ENCODE measurements around the gene SPARC. TPM values are rescaled to one million over a fixed set of nuclear protein-coding genes. Genes with fewer than 3 reads are reported as not detected.

Gene SPARC
- total RNA-seq, 1 donor from 2014 or later = 435 TPM

GRCh38 chr5:151618907-151619306, 67.8 kb downstream of the SPARC start:
- H3K27me3 Mint-ChIP-seq (ENCODE audit: low read depth) = no peaks in the 10 kb centered on the region
- TF ChIP-seq, protein P1, sequence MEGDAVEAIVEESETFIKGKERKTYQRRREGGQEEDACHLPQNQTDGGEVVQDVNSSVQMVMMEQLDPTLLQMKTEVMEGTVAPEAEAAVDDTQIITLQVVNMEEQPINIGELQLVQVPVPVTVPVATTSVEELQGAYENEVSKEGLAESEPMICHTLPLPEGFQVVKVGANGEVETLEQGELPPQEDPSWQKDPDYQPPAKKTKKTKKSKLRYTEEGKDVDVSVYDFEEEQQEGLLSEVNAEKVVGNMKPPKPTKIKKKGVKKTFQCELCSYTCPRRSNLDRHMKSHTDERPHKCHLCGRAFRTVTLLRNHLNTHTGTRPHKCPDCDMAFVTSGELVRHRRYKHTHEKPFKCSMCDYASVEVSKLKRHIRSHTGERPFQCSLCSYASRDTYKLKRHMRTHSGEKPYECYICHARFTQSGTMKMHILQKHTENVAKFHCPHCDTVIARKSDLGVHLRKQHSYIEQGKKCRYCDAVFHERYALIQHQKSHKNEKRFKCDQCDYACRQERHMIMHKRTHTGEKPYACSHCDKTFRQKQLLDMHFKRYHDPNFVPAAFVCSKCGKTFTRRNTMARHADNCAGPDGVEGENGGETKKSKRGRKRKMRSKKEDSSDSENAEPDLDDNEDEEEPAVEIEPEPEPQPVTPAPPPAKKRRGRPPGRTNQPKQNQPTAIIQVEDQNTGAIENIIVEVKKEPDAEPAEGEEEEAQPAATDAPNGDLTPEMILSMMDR (conservative IDR thresholded peaks at IDR 0.05) = no peak
- H3K27ac Mint-ChIP-seq (ENCODE audit: unreplicated experiment) = no peak overlapping the region
- DNase-seq (ENCODE audit: low read depth, low spot score) = no peak
- H3K4me1 Mint-ChIP-seq = peaks cover 7% of the 10 kb centered on the region
- no peaks in the 10 kb centered on the region for H3K36me3 Mint-ChIP-seq (ENCODE audit: low read depth)
- no peaks in the 10 kb centered on the region for H3K9me3 Mint-ChIP-seq
- no peak overlapping the region for H3K4me3 Mint-ChIP-seq

DNA sequence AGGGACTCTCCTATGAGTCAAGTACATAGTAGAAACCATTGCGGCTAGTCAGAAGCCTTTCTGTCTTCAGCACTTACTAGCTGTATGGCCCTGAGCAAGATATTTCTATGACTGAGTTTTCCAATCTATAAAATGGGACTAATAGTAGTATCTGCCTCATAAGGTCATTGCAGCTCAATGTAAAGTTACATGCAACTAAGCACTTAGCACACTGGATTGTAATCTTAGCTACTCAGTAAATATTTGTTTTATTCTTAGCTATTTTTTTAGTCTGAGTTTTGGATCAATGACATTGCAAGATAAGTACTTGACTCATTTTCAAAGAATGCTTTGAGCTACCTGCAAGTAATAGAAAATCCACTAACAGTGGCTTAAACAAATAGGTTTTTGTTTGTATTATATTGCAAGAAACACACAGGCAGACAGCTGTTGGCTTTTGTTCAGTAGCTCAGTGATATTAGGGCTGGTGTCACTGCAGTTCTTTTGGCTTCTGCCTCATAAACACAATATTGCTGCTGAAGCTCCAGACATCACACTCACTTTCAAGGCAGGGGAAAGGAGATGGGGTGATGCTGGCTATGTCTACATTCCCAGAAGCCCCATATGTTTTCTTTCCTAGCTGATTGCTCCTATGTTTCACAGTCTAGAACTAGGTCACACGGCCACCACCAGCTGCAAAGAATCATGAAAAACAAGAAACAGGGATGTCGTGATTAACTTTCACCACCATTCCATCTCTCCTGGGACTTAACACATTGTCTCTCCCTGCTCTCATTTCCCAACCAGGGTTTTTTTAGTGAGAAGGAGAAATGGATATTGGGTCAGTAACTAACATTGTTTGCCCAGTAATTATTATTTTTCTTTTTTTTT, 68.6 kb downstream of the SPARC start:
- Mint-ChIP-seq H3K4me1 (peaks cover 7% of the 10 kb centered on the region), H3K4me3 (no peak overlapping the region), H3K27me3 (ENCODE audit: low read depth) (no peaks in the 10 kb centered on the region), H3K36me3 (ENCODE audit: low read depth) (no peaks in the 10 kb centered on the region), H3K27ac (ENCODE audit: unreplicated experiment) (no peak overlapping the region), H3K9me3 (no peaks in the 10 kb centered on the region)
- TF ChIP-seq, protein P1 (conservative IDR thresholded peaks at IDR 0.05) = no peak
- DNase-seq (ENCODE audit: low read depth, low spot score) = no peak

GRCh38 chr5:151617383-151617840, 69.3 kb downstream of the SPARC start:
- no peak overlapping the region for H3K4me3 Mint-ChIP-seq
- TF ChIP-seq, protein P1 (conservative IDR thresholded peaks at IDR 0.05) = no peak
- H3K27me3 Mint-ChIP-seq (ENCODE audit: low read depth) = no peaks in the 10 kb centered on the region
- no peak for DNase-seq (ENCODE audit: low read depth, low spot score)
- peaks cover 7% of the 10 kb centered on the region for H3K4me1 Mint-ChIP-seq
- no peaks in the 10 kb centered on the region for H3K36me3 Mint-ChIP-seq (ENCODE audit: low read depth)
- no peak overlapping the region for H3K27ac Mint-ChIP-seq (ENCODE audit: unreplicated experiment)
- no peaks in the 10 kb centered on the region for H3K9me3 Mint-ChIP-seq

DNA sequence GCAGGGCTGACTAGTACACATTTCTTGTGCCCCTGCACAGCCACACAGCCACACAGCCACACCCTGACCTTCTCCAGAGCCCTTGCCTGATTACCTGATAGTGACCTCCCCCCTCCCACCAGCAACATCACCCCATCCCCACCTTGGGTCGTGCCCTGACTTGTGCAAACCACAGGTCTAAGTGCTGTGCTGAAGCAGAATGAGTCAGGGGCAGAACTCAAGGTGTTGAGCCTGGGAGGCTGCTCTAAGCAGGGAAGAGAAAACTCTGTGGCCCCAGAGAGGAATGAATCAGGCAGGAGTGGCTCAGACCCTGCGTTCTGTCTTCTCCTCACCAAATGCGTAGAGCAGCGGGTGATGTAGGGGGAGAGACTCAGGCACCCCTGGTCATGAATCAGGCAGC, 71.3 kb downstream of the SPARC start:
- no peak overlapping the region for H3K4me3 Mint-ChIP-seq
- DNase-seq (ENCODE audit: low read depth, low spot score) = no peak

GRCh38 chr5:151614565-151614964, 72.2 kb downstream of the SPARC start:
- H3K36me3 Mint-ChIP-seq (ENCODE audit: low read depth) = no peaks in the 10 kb centered on the region
- H3K4me3 Mint-ChIP-seq = no peak overlapping the region
- no peaks in the 10 kb centered on the region for H3K4me1 Mint-ChIP-seq
- no peak overlapping the region for H3K27ac Mint-ChIP-seq (ENCODE audit: unreplicated experiment)
- no peaks in the 10 kb centered on the region for H3K9me3 Mint-ChIP-seq
- no peak for DNase-seq (ENCODE audit: low read depth, low spot score)
- TF ChIP-seq, protein P1 (conservative IDR thresholded peaks at IDR 0.05) = no peak
- H3K27me3 Mint-ChIP-seq (ENCODE audit: low read depth) = peaks cover 3% of the 10 kb centered on the region

More for the DNA sequence above, 71.3 kb downstream of the SPARC start:
- H3K27me3 Mint-ChIP-seq (ENCODE audit: low read depth) = peaks cover 3% of the 10 kb centered on the region
- H3K27ac Mint-ChIP-seq (ENCODE audit: unreplicated experiment) = no peak overlapping the region
- TF ChIP-seq, protein P1 (conservative IDR thresholded peaks at IDR 0.05) = no peak
- no peaks in the 10 kb centered on the region for H3K4me1 Mint-ChIP-seq
- no peaks in the 10 kb centered on the region for H3K36me3 Mint-ChIP-seq (ENCODE audit: low read depth)
- no peaks in the 10 kb centered on the region for H3K9me3 Mint-ChIP-seq
